HCT116 (cell line): ENCODE results near the gene GPR78. TPM values are rescaled to one million over a fixed set of nuclear protein-coding genes. Genes with fewer than 3 reads are reported as not detected.
A peak's percentile ranks its signal among the peaks of the same experiment; 100 is the strongest.

Source experiments
- ATAC-seq: fragments of 200-7000 bp; cut with Tn5 transposase; 2 replicates; pipeline ENCODE4 v1.9.1; 2020; ENCODE audit warnings: mild to moderate bottlenecking, moderate library complexity
- BruUV-seq: library from RNA; stranded (reverse); fragments of 400-500 nt; replicated peaks from 2 replicates; lab custom pipeline; 2021; lab: Mats Ljungman, UMichigan
- CTCF ChIA-PET: fragments of 300-600 bp; sonication (Branson Sonifier 250); formaldehyde crosslinking; loops from one replicate; lab custom pipeline; 2021; ENCODE audit warnings: antibody characterized with exemption; lab: Charles Lee
- POLR2A ChIA-PET: fragments of 300-600, 350-600 bp; sonication (Branson Sonifier 250); formaldehyde crosslinking; loops from one replicate; lab custom pipeline; 2021; ENCODE audit warnings: antibody characterized with exemption; lab: Charles Lee
- RAD21 ChIA-PET, 2 experiments: fragments of 300-600 bp; sonication (Branson Sonifier 250); formaldehyde crosslinking; loops; one replicate each; lab custom pipeline; 2023; ENCODE audit warnings: low total read pairs in 2 of 2; ENCODE audit not compliant: uncharacterized antibody in 2 of 2, unreplicated experiment in 2 of 2, low non-redundant PET in 1 of 2; lab: Charles Lee
- DNase-seq: peaks from one replicate; pipeline ENCODE4 v3.0.0-alpha.2; 2010; ENCODE audit warnings: low read depth, low spot score
- H2AFZ ChIP-seq: fragments of 200-600 bp; shearing (Covaris generic), sonication (generic); 2 replicates; pipeline ENCODE4 v1.6.1; 2017; ENCODE audit warnings: low read depth, mixed run types, mixed read lengths, antibody characterized with exemption, low read length; ENCODE audit not compliant: poor library complexity, severe bottlenecking
- H3K27ac ChIP-seq: 2 replicates; pipeline ENCODE4 v1.5.1; 2012; ENCODE audit warnings: low read depth, low read length
- H3K27me3 ChIP-seq: fragments of 200-600 bp; sonication (generic); 2 replicates; pipeline ENCODE4 v1.6.1; 2016; ENCODE audit warnings: mixed run types, low read length, mixed read lengths; ENCODE audit not compliant: insufficient read depth
- H3K36me3 ChIP-seq, 2 experiments: fragments of 200-500 bp in 1 of 2; fragments of 200-600 bp in 1 of 2; sonication (Bioruptor generic) in 1 of 2; sonication (generic) in 1 of 2; 2 replicates each; pipeline versions ENCODE4 v1.5.1 to v1.6.1; 2014 to 2016; ENCODE audit warnings: low read length in 2 of 2, inconsistent platforms in 1 of 2, mixed read lengths in 1 of 2, mixed run types in 1 of 2; ENCODE audit not compliant: insufficient read depth in 2 of 2, control insufficient read depth in 1 of 2
- H3K4me1 ChIP-seq, 2 experiments: fragments of 200-600 bp in 1 of 2; sonication (generic) in 1 of 2; 2 replicates each; pipeline versions ENCODE4 v1.5.1 to v1.6.1; 2012 to 2017; ENCODE audit warnings: low read length in 2 of 2, inconsistent platforms in 1 of 2, mild to moderate bottlenecking in 1 of 2, mixed read lengths in 1 of 2, mixed run types in 1 of 2, moderate library complexity in 1 of 2; ENCODE audit not compliant: insufficient read depth in 2 of 2, control insufficient read depth in 1 of 2
- H3K4me2 ChIP-seq: fragments of 200-600 bp; sonication (generic); 2 replicates; pipeline ENCODE4 v1.6.1; 2017; ENCODE audit warnings: mixed run types, low read length, mixed read lengths
- H3K4me3 ChIP-seq, 2 experiments: fragments of 200-600 bp in 1 of 2; sonication (generic) in 1 of 2; replicated peaks in 1 of 2; 2 replicates each; pipeline ENCODE4 v1.5.1; 2011 to 2016; ENCODE audit warnings: low read length in 2 of 2, control low read depth in 1 of 2, low read depth in 1 of 2, mild to moderate bottlenecking in 1 of 2, mixed read lengths in 1 of 2, mixed run types in 1 of 2
- H3K79me2 ChIP-seq: fragments of 200-600 bp; sonication (generic); 2 replicates; pipeline ENCODE4 v1.6.1; 2017; ENCODE audit warnings: mild to moderate bottlenecking, mixed run types, low read length, moderate library complexity, mixed read lengths; ENCODE audit not compliant: insufficient read depth
- H3K9ac ChIP-seq: fragments of 200-600 bp; sonication (generic); 2 replicates; pipeline ENCODE4 v1.6.1; 2016; ENCODE audit warnings: low read length, mixed read lengths
- H3K9me2 ChIP-seq: fragments of 200-600 bp; sonication (generic), shearing (Covaris generic); 2 replicates; pipeline ENCODE4 v1.6.1; 2017; ENCODE audit warnings: mixed run types, mild to moderate bottlenecking, moderate library complexity; ENCODE audit not compliant: insufficient read depth
- H3K9me3 ChIP-seq, 2 experiments: fragments of 200-500 bp in 1 of 2; fragments of 200-600 bp in 1 of 2; sonication (Bioruptor generic) in 1 of 2; sonication (generic) in 1 of 2; 2 replicates each; pipeline ENCODE4 v1.6.1; 2014 to 2017; ENCODE audit warnings: low read length in 2 of 2, mixed read lengths in 2 of 2, inconsistent platforms in 1 of 2, low read depth in 1 of 2, mild to moderate bottlenecking in 1 of 2, mixed run types in 1 of 2, moderate library complexity in 1 of 2; ENCODE audit not compliant: control insufficient read depth in 1 of 2, insufficient read depth in 1 of 2
- H4K20me1 ChIP-seq: fragments of 200-600 bp; sonication (generic), shearing (Covaris generic); 2 replicates; pipeline ENCODE4 v1.6.1; 2017; ENCODE audit warnings: mixed run types, mild to moderate bottlenecking, moderate library complexity; ENCODE audit not compliant: insufficient read depth
- CBX3 ChIP-seq: IDR thresholded peaks from 2 replicates; pipeline ENCODE4 v1.6.1; 2012; ENCODE audit warnings: low read depth
- CTCF ChIP-seq, 3 experiments: fragments of 200-600 bp in 1 of 3; sonication (generic) in 1 of 3; IDR thresholded peaks in 2 of 3; conservative IDR thresholded peaks in 1 of 3; 2 replicates each; pipeline ENCODE4 v1.5.1; 2012 to 2017; ENCODE audit warnings: low read depth in 2 of 3, low read length in 2 of 3, antibody characterized with exemption in 1 of 3, borderline replicate concordance in 1 of 3, control low read depth in 1 of 3, mild to moderate bottlenecking in 1 of 3, mixed read lengths in 1 of 3, mixed run types in 1 of 3, moderate library complexity in 1 of 3; ENCODE audit not compliant: insufficient read depth in 1 of 3
- EGR1 ChIP-seq: IDR thresholded peaks from 2 replicates; pipeline ENCODE4 v1.6.1; 2012; ENCODE audit warnings: low read depth
- FOSL1 ChIP-seq: IDR thresholded peaks from 2 replicates; pipeline ENCODE4 v1.6.1; 2012; ENCODE audit warnings: low read depth
- ZNF274 ChIP-seq: fragments of 200-500 bp; sonication (Bioruptor generic); IDR thresholded peaks from 2 replicates; pipeline ENCODE4 v1.6.1; 2014; ENCODE audit warnings: mild to moderate bottlenecking, low read depth, low read length, inconsistent platforms
- intact Hi-C: fragments of 100-400 bp; cut with micrococcal nuclease; formaldehyde crosslinking; loops from 2 replicates; pipeline ENCODE4 v1.10.0; 2022
- total RNA-seq: library from RNA; stranded (reverse); gene quantifications from one replicate; pipeline ENCODE4 v1.2.1, GENCODE V29; 2021; ENCODE audit not compliant: unreplicated experiment

The GPR78 gene
- total RNA-seq, 1 experiment from 2014 or later: not detected

DNA sequence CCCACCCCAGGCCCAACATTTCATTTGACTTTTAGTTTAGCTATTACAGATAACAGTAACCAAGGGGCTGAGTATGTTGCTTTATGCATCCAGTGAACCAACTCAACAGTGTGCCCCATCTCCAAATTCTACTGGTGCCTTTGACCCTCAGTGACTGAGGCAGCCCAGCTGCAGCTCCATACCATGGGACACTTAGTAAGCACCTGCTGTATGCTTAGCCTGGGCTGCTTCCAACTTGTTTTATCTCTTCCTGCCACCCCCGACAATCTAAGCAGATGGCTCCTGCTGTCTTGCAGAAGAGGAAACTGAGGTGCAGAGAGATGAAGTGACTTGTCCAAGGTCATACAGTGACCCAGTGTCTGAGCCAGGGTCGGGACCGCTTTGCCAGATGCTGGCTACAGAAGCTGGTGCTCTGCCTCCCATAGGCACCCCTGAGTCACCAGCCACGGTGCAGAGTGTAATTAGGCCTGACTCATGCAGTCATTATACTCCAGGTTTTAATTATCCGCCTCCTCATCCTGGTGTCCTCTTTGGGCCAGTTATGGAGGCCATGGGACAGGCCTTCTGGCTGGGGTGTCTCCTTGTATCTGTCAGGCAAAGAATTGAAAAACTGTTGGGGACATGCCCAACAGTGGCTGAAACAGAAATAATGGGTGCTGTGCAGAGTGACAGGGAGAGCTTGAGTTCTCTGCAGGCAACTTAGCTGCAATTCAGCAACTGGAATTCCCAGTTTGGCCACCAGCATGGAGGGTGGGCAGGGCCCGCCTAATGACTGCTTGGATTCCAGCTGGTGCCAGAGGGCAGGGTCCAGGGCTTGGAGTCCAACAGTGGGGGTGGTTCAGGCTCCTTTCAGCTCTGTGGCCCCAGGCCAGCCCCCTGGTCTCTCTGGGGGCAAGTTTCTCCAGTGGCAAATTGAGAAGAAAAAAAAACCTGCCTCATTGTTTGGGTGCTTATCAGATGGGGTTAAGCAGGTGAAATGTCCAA lies 8.2 kb upstream of the GPR78 start:
- DNase-seq (no peak), ATAC-seq (peak; percentile 53)
- no TSS peak for BruUV-seq
- Histone ChIP-seq H3K4me1 (peaks cover 0 to 12% of the 10 kb centered on the region in 2 experiments; a peak in 1 of 4 replicates), H3K4me2 (peak overlapping the region; percentile 9; the same call in 1 of the 2 replicates), H3K36me3 (no peaks in the 10 kb centered on the region), H2AFZ (no peak overlapping the region), H3K9me3 (no peaks in the 10 kb centered on the region), H3K9me2 (no peaks in the 10 kb centered on the region), H3K9ac (no peak overlapping the region), H4K20me1 (no peaks in the 10 kb centered on the region), H3K27ac (no peak overlapping the region), H3K79me2 (no peaks in the 10 kb centered on the region), H3K27me3 (peaks cover 6% of the 10 kb centered on the region; the same call in 1 of the 2 replicates), H3K4me3 (no peak overlapping the region)
- CTCF ChIA-PET: no interaction called here
- intact Hi-C loops: no loop called here
- TF ChIP-seq CBX3: no peak
- TF ChIP-seq FOSL1: peak; percentile 22; the same call in 1 of the 2 replicates
- TF ChIP-seq ZNF274: no peak
- TF ChIP-seq CTCF (IDR thresholded peaks at IDR 0.05 in 2 of 3, conservative IDR thresholded peaks at IDR 0.05 in 1 of 3; ENCODE audit: borderline replicate concordance in 1 of 3, insufficient read depth in 1 of 3, low read depth in 2 of 3, low read length in 2 of 3): no peak
- TF ChIP-seq EGR1: peak; percentile 45; the same call in 1 of the 2 replicates
- RAD21 ChIA-PET: no interaction called here
- POLR2A ChIA-PET: interaction anchor here (0.7 kb wide), 1 partner anchor 11 kb away, joined by 3 read pairs; no protein-coding TSS in a partner anchor
